H1 (cell line): ENCODE data around the gene AGBL4. TPM values are rescaled to one million over a fixed set of nuclear protein-coding genes. Genes with fewer than 3 reads are reported as not detected.
A peak's percentile ranks its signal among the peaks of the same experiment; 100 is the strongest.

Experiments
- CTCF ChIA-PET: fragments of 300-600 bp; sonication (Branson Sonifier 250); formaldehyde crosslinking; loops from one replicate; lab custom pipeline; 2021; ENCODE audit not compliant: partially characterized antibody; lab: Charles Lee
- POLR2A ChIA-PET: fragments of 300-600 bp; sonication (Branson Sonifier 250); formaldehyde crosslinking; loops from one replicate; lab custom pipeline; 2021; ENCODE audit warnings: inconsistent platforms; ENCODE audit not compliant: partially characterized antibody; lab: Charles Lee
- DNase-seq, 2 experiments: peaks; one replicate each; pipeline versions ENCODE4 v3.0.0 to v3.0.0-alpha.2; 2010 to 2022; ENCODE audit warnings: low spot score in 2 of 2, low read depth in 1 of 2, mixed read lengths in 1 of 2
- FAIRE-seq: peaks from 2 replicates; lab custom pipeline; 2011; peaks lifted over from hg19 to GRCh38; lab: Jason Lieb, UNC
- H2AFZ ChIP-seq: 2 replicates; pipeline ENCODE4 v1.8.1; 2012; ENCODE audit warnings: low read length, inconsistent platforms
- H2AK5ac ChIP-seq: 2 replicates; pipeline ENCODE4 v1.6.1; 2013; ENCODE audit warnings: low read depth, low read length
- H2BK120ac ChIP-seq: replicated peaks from 2 replicates; pipeline ENCODE3; 2013; ENCODE audit warnings: low read depth, low read length, inconsistent platforms
- H2BK12ac ChIP-seq: 2 replicates; pipeline ENCODE4 v1.6.1; 2013; ENCODE audit warnings: low read depth, low read length
- H2BK15ac ChIP-seq: 2 replicates; pipeline ENCODE4 v1.6.1; 2013; ENCODE audit warnings: low read length
- H2BK20ac ChIP-seq: 2 replicates; pipeline ENCODE4 v1.6.1; 2013; ENCODE audit warnings: low read length
- H2BK5ac ChIP-seq: 2 replicates; pipeline ENCODE4 v1.6.1; 2013; ENCODE audit warnings: low read depth, low read length
- H3K14ac ChIP-seq: 2 replicates; pipeline ENCODE4 v1.6.1; 2013; ENCODE audit warnings: inconsistent platforms; ENCODE audit not compliant: insufficient read length
- H3K18ac ChIP-seq: 2 replicates; pipeline ENCODE4 v1.6.1; 2013; ENCODE audit warnings: low read length; ENCODE audit errors: extremely low read depth
- H3K23ac ChIP-seq: 2 replicates; pipeline ENCODE4 v1.6.1; 2013; ENCODE audit warnings: inconsistent platforms; ENCODE audit not compliant: insufficient read length
- H3K23me2 ChIP-seq: 2 replicates; pipeline ENCODE4 v1.6.1; 2013; ENCODE audit warnings: low read depth, low read length
- H3K27ac ChIP-seq: 2 replicates; pipeline ENCODE4 v1.6.1; 2011; ENCODE audit warnings: low read depth, low read length, inconsistent platforms
- H3K27me3 ChIP-seq, 4 experiments: replicated peaks in 1 of 4; 1 replicate in 1 of 4; 2 replicates in 3 of 4; pipeline versions ENCODE4 v1.6.1 to v1.8.1; 2011 to 2013; ENCODE audit warnings: low read length in 3 of 4, mild to moderate bottlenecking in 3 of 4, inconsistent platforms in 2 of 4, mixed read lengths in 2 of 4, moderate library complexity in 1 of 4; ENCODE audit not compliant: control insufficient read depth in 3 of 4, insufficient read depth in 3 of 4; ENCODE audit errors: extremely low read depth in 1 of 4
- H3K36me3 ChIP-seq, 4 experiments: 2 replicates each; pipeline versions ENCODE4 v1.6.1 to v1.8.1; 2011 to 2013; ENCODE audit warnings: mild to moderate bottlenecking in 4 of 4, low read length in 3 of 4, moderate library complexity in 2 of 4, control low read depth in 1 of 4, inconsistent platforms in 1 of 4; ENCODE audit not compliant: insufficient read depth in 4 of 4, control insufficient read depth in 2 of 4
- H3K4ac ChIP-seq: replicated peaks from 2 replicates; pipeline ENCODE3; 2013; ENCODE audit warnings: low read length, low read depth, mixed read lengths, inconsistent platforms; ENCODE audit not compliant: insufficient read length
- H3K4me1 ChIP-seq, 4 experiments: replicated peaks in 1 of 4; 1 replicate in 1 of 4; 2 replicates in 3 of 4; pipeline versions ENCODE4 v1.6.1 to v1.8.1; 2011 to 2013; ENCODE audit warnings: low read length in 3 of 4, inconsistent platforms in 2 of 4, mixed read lengths in 1 of 4; ENCODE audit not compliant: insufficient read depth in 4 of 4, control insufficient read depth in 3 of 4
- H3K4me2 ChIP-seq, 2 experiments: 2 replicates each; pipeline versions ENCODE4 v1.6.1 to v1.8.1; 2011 to 2013; ENCODE audit warnings: low read depth in 2 of 2, low read length in 2 of 2, control low read depth in 1 of 2, inconsistent platforms in 1 of 2, mild to moderate bottlenecking in 1 of 2; ENCODE audit not compliant: insufficient read depth in 1 of 2
- H3K4me3 ChIP-seq, 4 experiments: fragments of 200-600, 300-600 bp in 1 of 4; sonication (generic), shearing (Covaris generic), sonication (Bioruptor Twin) in 1 of 4; 2 replicates each; pipeline versions ENCODE4 v1.5.1 to v1.8.1; 2011 to 2016; ENCODE audit warnings: low read length in 4 of 4, low read depth in 3 of 4, control low read depth in 2 of 4, inconsistent platforms in 2 of 4, mild to moderate bottlenecking in 2 of 4, mixed read lengths in 1 of 4, moderate library complexity in 1 of 4; ENCODE audit not compliant: insufficient read depth in 2 of 4; ENCODE audit errors: extremely low read depth in 1 of 4
- H3K56ac ChIP-seq: replicated peaks from 2 replicates; pipeline ENCODE3; 2013; ENCODE audit warnings: low read depth, mild to moderate bottlenecking, mixed read lengths, low read length, inconsistent platforms; ENCODE audit not compliant: insufficient read length
- H3K79me1 ChIP-seq: 2 replicates; pipeline ENCODE4 v1.6.1; 2013; ENCODE audit warnings: low read depth, low read length, control low read depth
- H3K79me2 ChIP-seq, 2 experiments: 2 replicates each; pipeline versions ENCODE4 v1.6.1 to v1.8.1; 2012 to 2013; ENCODE audit warnings: low read length in 2 of 2, mild to moderate bottlenecking in 2 of 2, inconsistent platforms in 1 of 2; ENCODE audit not compliant: insufficient read depth in 2 of 2, control insufficient read depth in 1 of 2
- H3K9ac ChIP-seq, 4 experiments: replicated peaks in 1 of 4; 1 replicate in 1 of 4; 2 replicates in 3 of 4; pipeline versions ENCODE4 v1.6.1 to v1.8.1; 2011 to 2013; ENCODE audit warnings: low read depth in 3 of 4, low read length in 3 of 4, control low read depth in 2 of 4, mild to moderate bottlenecking in 2 of 4, moderate library complexity in 2 of 4, inconsistent platforms in 1 of 4; ENCODE audit errors: extremely low read depth in 1 of 4
- H3K9me3 ChIP-seq, 2 experiments: 2 replicates each; pipeline versions ENCODE4 v1.6.1 to v1.8.1; 2012 to 2013; ENCODE audit warnings: mild to moderate bottlenecking in 2 of 2, moderate library complexity in 2 of 2, control low read depth in 1 of 2, inconsistent platforms in 1 of 2, low read depth in 1 of 2, low read length in 1 of 2, mixed read lengths in 1 of 2; ENCODE audit not compliant: insufficient read depth in 2 of 2
- H4K20me1 ChIP-seq, 2 experiments: replicated peaks in 1 of 2; 2 replicates each; pipeline versions ENCODE3 to v1.8.1; 2011 to 2013; ENCODE audit warnings: inconsistent platforms in 2 of 2, low read length in 2 of 2, mild to moderate bottlenecking in 1 of 2; ENCODE audit not compliant: insufficient read depth in 2 of 2, control insufficient read depth in 1 of 2
- H4K5ac ChIP-seq: 2 replicates; pipeline ENCODE4 v1.6.1; 2013; ENCODE audit warnings: low read length, low read depth, mixed read lengths, inconsistent platforms; ENCODE audit not compliant: insufficient read length
- H4K8ac ChIP-seq: 2 replicates; pipeline ENCODE4 v1.8.0; 2013; ENCODE audit warnings: mild to moderate bottlenecking, moderate library complexity, low read length, inconsistent platforms; ENCODE audit not compliant: insufficient read depth; ENCODE audit errors: extremely low read depth
- H4K91ac ChIP-seq: replicated peaks from 2 replicates; pipeline ENCODE3; 2013; ENCODE audit warnings: low read length, mixed read lengths, inconsistent platforms; ENCODE audit not compliant: insufficient read length
- ASH2L ChIP-seq: fragments of 200-600, 300-600 bp; sonication (generic); IDR thresholded peaks from one replicate; pipeline ENCODE4 v1.7.1; 2017; ENCODE audit warnings: low read length
- HDAC6 ChIP-seq: IDR thresholded peaks from one replicate; pipeline ENCODE4 v1.7.1; 2012; ENCODE audit warnings: low read depth, mild to moderate bottlenecking, inconsistent platforms, low read length, moderate library complexity
- KDM1A ChIP-seq: fragments of 200-600, 300-600 bp; sonication (generic); IDR thresholded peaks from 2 replicates; pipeline ENCODE4 v1.7.1; 2016; ENCODE audit warnings: mild to moderate bottlenecking, low read length, borderline replicate concordance
- KDM4A ChIP-seq: IDR thresholded peaks from one replicate; pipeline ENCODE4 v1.7.1; 2012; ENCODE audit warnings: low read depth, mild to moderate bottlenecking, moderate library complexity, low read length, inconsistent platforms; ENCODE audit not compliant: severe bottlenecking
- NANOG ChIP-seq: IDR thresholded peaks from 2 replicates; pipeline ENCODE4 v1.6.1; 2011; ENCODE audit warnings: low read length, low read depth, mild to moderate bottlenecking, inconsistent platforms; ENCODE audit not compliant: insufficient read depth, poor library complexity, severe bottlenecking
- NRF1 ChIP-seq: IDR thresholded peaks from 2 replicates; pipeline ENCODE4 v1.6.1; 2011; ENCODE audit warnings: mild to moderate bottlenecking, low read depth, low read length, improper control_type of control experiment
- PHF8 ChIP-seq: fragments of 200-600 bp; sonication (generic); conservative IDR thresholded peaks from 2 replicates; pipeline ENCODE4 v1.7.1; 2012; ENCODE audit warnings: low read depth, mild to moderate bottlenecking, inconsistent platforms, low read length, moderate library complexity
- RXRA ChIP-seq: IDR thresholded peaks from 2 replicates; pipeline ENCODE4 v1.6.1; 2011; ENCODE audit warnings: low read depth, mild to moderate bottlenecking, low read length, moderate library complexity; ENCODE audit not compliant: insufficient read depth
- SAP30 ChIP-seq: fragments of 300-600 bp; sonication (generic); IDR thresholded peaks from 2 replicates; pipeline ENCODE4 v1.7.1; 2012; ENCODE audit warnings: low read length, moderate library complexity, mild to moderate bottlenecking, inconsistent platforms; ENCODE audit not compliant: insufficient read depth, insufficient replicate concordance
- SIRT6 ChIP-seq: IDR thresholded peaks from one replicate; pipeline ENCODE4 v1.7.1; 2012; ENCODE audit warnings: low read length, inconsistent platforms
- WGBS, 2 experiments: shearing (Covaris generic) in 1 of 2; methylation state at CpG; one replicate each; pipeline versions ENCODE4 v1.1.6 to v1.1.7; 2013 to 2015; ENCODE audit warnings: low lambda C conversion rate in 2 of 2, mixed read lengths in 2 of 2, inconsistent platforms in 1 of 2, low coverage in 1 of 2, missing lambda C conversion rate in 1 of 2; ENCODE audit not compliant: insufficient replicate concordance in 2 of 2, insufficient coverage in 1 of 2, insufficient read length in 1 of 2; ENCODE audit errors: extremely low coverage in 1 of 2, missing lambda C conversion rate in 1 of 2; 5-methylcytosine and 5-hydroxymethylcytosine counted together
- polyA plus RNA-seq, 7 experiments: library from polyadenylated mRNA; depleted of rRNA in 3 of 7; stranded (reverse) in 5 of 7; unstranded in 2 of 7; fragments of >200 nt in 5 of 7; fragments of 200-250 nt in 2 of 7; gene quantifications; 1 replicate in 5 of 7; 2 replicates in 1 of 7; 4 replicates in 1 of 7; pipeline versions ENCODE4 v1.2.1 to v1.2.3, GENCODE V29; 2011 to 2013; ENCODE audit warnings: missing spikeins in 2 of 7, mixed read lengths in 2 of 7
- total RNA-seq: library from RNA; stranded (reverse); fragmentation: NEBNext Ultra II Directional; extraction: Animal tissue kit (Norgen Biotek cat#: 25700); gene quantifications from 2 replicates; pipeline ENCODE4 v1.2.1, GENCODE V29; 2021

AGBL4 gene
- total and polyA plus RNA-seq, 2 of the 8 experiments (the other 6 are each of a cell fraction or from before 2014, with no cell fraction given) = 0.41 to 0.45 TPM

DNA sequence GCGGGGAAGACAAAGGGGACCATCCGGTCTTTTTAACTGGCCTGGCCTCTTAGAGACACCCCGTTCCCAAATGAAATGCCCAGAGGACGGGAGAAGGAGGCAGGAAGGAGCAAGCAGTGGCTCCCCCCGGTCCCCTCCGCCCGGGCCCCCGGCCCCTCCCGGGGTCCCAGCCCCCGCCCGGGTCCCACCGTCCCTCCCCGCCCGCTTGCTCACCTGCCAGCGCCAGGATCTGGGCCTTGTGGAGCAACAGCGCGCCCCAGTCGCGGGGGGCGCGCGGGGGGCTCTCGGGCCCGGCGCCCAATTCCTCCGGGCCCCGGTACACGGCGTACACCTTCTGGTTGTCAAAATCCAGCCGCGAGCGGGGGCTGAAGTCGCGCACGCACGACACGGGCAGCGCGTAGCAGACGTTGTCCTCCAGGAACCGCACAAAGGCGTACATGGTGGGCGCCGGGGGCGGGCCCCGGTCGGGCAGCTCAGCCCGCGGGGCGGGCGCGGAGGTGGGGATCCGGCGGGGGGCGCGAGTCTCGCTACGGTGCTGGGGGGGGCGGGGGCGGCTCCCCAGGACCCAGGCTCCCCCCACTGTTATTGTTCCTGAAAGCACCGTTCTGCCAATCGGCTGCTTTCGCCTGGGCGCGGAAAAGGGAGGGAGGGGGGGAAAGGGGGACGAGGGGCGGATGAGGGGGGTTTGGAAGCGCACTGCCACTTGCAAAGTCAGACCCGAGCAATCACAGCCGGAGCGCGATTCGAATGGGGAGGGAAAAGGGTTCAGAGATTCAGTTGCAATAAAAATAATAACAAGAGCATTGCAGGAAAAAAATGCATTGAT, 1247.1 kb downstream of the AGBL4 start, which contains the start of gene BEND5:
Gene BEND5, minus strand, starts transcription at position 499 of the 826 bp plus-strand sequence. Its CDS starts 60 bp downstream, at position 439.
- FAIRE-seq (no peak), DNase-seq (peak; percentile 47 to 81)
- peak within 1 kb of the TSS; percentile 30 for H2BK120ac ChIP-seq
- H3K4me3 ChIP-seq = peak within 1 kb of the TSS; percentile 69 to 92 (median 79)
- peak within 1 kb of the TSS; percentile 85 for H4K91ac ChIP-seq
- peak within 1 kb of the TSS; percentile 98 for H2AFZ ChIP-seq
- H3K4me1 ChIP-seq = peaks cover 0 to 4% (median 2%) of the 10 kb centered on the region in 4 experiments; a peak in 2 of 7 replicates
- peak within 1 kb of the TSS; percentile 75 for H3K56ac ChIP-seq
- ChIA-PET POLR2A (interaction anchor here (1.5 kb wide), 1 partner anchor 67 kb away, joined by 3 read pairs; no protein-coding TSS in a partner anchor), CTCF (interaction anchor here (1.1 kb wide), 1 partner anchor 204 kb away, joined by 4 read pairs; no protein-coding TSS in a partner anchor)
- peak within 1 kb of the TSS; percentile 73 to 98 for H3K4me2 ChIP-seq
- WGBS, 2 experiments = 8% methylated on average over 16 of the region's 73 CpGs; no CpG with 5 or more reads in 1 of the 2 experiments
- H2BK15ac ChIP-seq = no peak within 1 kb of the TSS; the same call in 1 of the 2 replicates
- H2BK12ac ChIP-seq = 0 out of 2 replicates have a peak within 1 kb of the TSS, but pooled peaks have one; percentile 50
- H4K8ac ChIP-seq = peak within 1 kb of the TSS; percentile 22; the same call in 1 of the 2 replicates
- peak within 1 kb of the TSS; percentile 44 to 85 (median 54) for H3K9ac ChIP-seq
- 0 out of 4 replicates have a peak, but pooled peaks cover 0 to 3% of the 10 kb centered on the region in 2 experiments for H3K79me2 ChIP-seq
- no peak within 1 kb of the TSS for H2AK5ac ChIP-seq
- H2BK5ac ChIP-seq = no peak within 1 kb of the TSS
- H3K4ac ChIP-seq = no peak within 1 kb of the TSS
- peak within 1 kb of the TSS; percentile 32 for H4K5ac ChIP-seq
- no peak within 1 kb of the TSS for H2BK20ac ChIP-seq
- H3K27ac ChIP-seq = no peak within 1 kb of the TSS
- 0 out of 8 replicates have a peak, but pooled peaks cover 0 to 1% (median 0%) of the 10 kb centered on the region in 4 experiments for H3K36me3 ChIP-seq
- no peaks in the 10 kb centered on the region for H3K9me3 ChIP-seq
- peak within 1 kb of the TSS; percentile 26; the same call in 1 of the 2 replicates for H3K18ac ChIP-seq
- H3K14ac ChIP-seq = no peak within 1 kb of the TSS
- peaks cover 2% of the 10 kb centered on the region; the same call in 1 of the 2 replicates for H3K79me1 ChIP-seq
- no peaks in the 10 kb centered on the region for H3K27me3 ChIP-seq
- H3K23ac ChIP-seq = no peak within 1 kb of the TSS
- H4K20me1 ChIP-seq = no peaks in the 10 kb centered on the region
- peaks cover 12% of the 10 kb centered on the region; the same call in 1 of the 2 replicates for H3K23me2 ChIP-seq
- TF ChIP-seq RXRA (no peak), KDM4A (peak; percentile 65), KDM1A (no peak), SIRT6 (no peak), ASH2L (peak; percentile 97), SAP30 (no peak), PHF8 (peak; percentile 62), NRF1 (no peak), NANOG (no peak), HDAC6 (no peak)
